ENCODE data around the gene PIK3R4.

Gene PIK3R4

GRCh38 chr3:130741946-130742610 is 4.6 kb downstream of the PIK3R4 start:
- no peak overlapping the region for H3K4me3 ChIP-seq (ENCODE audit: low read depth in 1 of 2, low read length in 1 of 2)
- H3K27ac ChIP-seq: no peak overlapping the region
- H3K27me3 ChIP-seq: no peaks in the 10 kb centered on the region
- H3K4me1 ChIP-seq (ENCODE audit: control insufficient read depth in 1 of 2, insufficient read depth in 1 of 2, low read depth in 1 of 2, low read length in 1 of 2): peaks cover 5 to 13% of the 10 kb centered on the region in 2 experiments
- H3K36me3 ChIP-seq: peaks cover 8% of the 10 kb centered on the region
- no peak for TF ChIP-seq CTCF (IDR thresholded peaks at IDR 0.05)
- H3K9me3 ChIP-seq: no peaks in the 10 kb centered on the region

GRCh38 chr3:130739848-130740247 is 6.8 kb downstream of the PIK3R4 start:
- no peak for TF ChIP-seq CTCF (IDR thresholded peaks at IDR 0.05)
- Histone ChIP-seq H3K9me3 (no peaks in the 10 kb centered on the region), H3K4me3 (ENCODE audit: low read depth in 1 of 2, low read length in 1 of 2) (no peak overlapping the region), H3K27ac (no peak overlapping the region), H3K36me3 (peaks cover 12% of the 10 kb centered on the region), H3K27me3 (no peaks in the 10 kb centered on the region), H3K4me1 (ENCODE audit: control insufficient read depth in 1 of 2, insufficient read depth in 1 of 2, low read depth in 1 of 2, low read length in 1 of 2) (no peaks in the 10 kb centered on the region)

GRCh38 chr3:130738241-130738640 is 8.4 kb downstream of the PIK3R4 start:
- TF ChIP-seq CTCF (IDR thresholded peaks at IDR 0.05): no peak
- no peak overlapping the region for H3K4me3 ChIP-seq (ENCODE audit: low read depth in 1 of 2, low read length in 1 of 2)
- no peaks in the 10 kb centered on the region for H3K4me1 ChIP-seq (ENCODE audit: control insufficient read depth in 1 of 2, insufficient read depth in 1 of 2, low read depth in 1 of 2, low read length in 1 of 2)

GRCh38 chr3:130737622-130738021 is 9.0 kb downstream of the PIK3R4 start:
- no peaks in the 10 kb centered on the region for H3K27me3 ChIP-seq
- no peak overlapping the region for H3K4me3 ChIP-seq (ENCODE audit: low read depth in 1 of 2, low read length in 1 of 2)
- H3K9me3 ChIP-seq: no peaks in the 10 kb centered on the region
- TF ChIP-seq CTCF (IDR thresholded peaks at IDR 0.05): no peak
- H3K36me3 ChIP-seq: peaks cover 27% of the 10 kb centered on the region
- H3K27ac ChIP-seq: no peak overlapping the region
- H3K4me1 ChIP-seq (ENCODE audit: control insufficient read depth in 1 of 2, insufficient read depth in 1 of 2, low read depth in 1 of 2, low read length in 1 of 2): no peaks in the 10 kb centered on the region

More at GRCh38 chr3:130738241-130738640, 8.4 kb downstream of the PIK3R4 start:
- Histone ChIP-seq H3K9me3 (no peaks in the 10 kb centered on the region), H3K27me3 (no peaks in the 10 kb centered on the region), H3K36me3 (peaks cover 23% of the 10 kb centered on the region), H3K27ac (no peak overlapping the region)

- TF ChIP-seq CTCF (IDR thresholded peaks at IDR 0.05): no peak
- H3K27me3 ChIP-seq: no peaks in the 10 kb centered on the region
- H3K36me3 ChIP-seq: peaks cover 19% of the 10 kb centered on the region
Measured at GRCh38 chr3:130733236-130733875, 13.3 kb downstream of the PIK3R4 start.

More at GRCh38 chr3:130733236-130733875, 13.3 kb downstream of the PIK3R4 start:
- no peak overlapping the region for H3K4me3 ChIP-seq (ENCODE audit: low read depth in 1 of 2, low read length in 1 of 2)
- H3K4me1 ChIP-seq (ENCODE audit: control insufficient read depth in 1 of 2, insufficient read depth in 1 of 2, low read depth in 1 of 2, low read length in 1 of 2): no peaks in the 10 kb centered on the region
- H3K9me3 ChIP-seq: no peaks in the 10 kb centered on the region
- no peak overlapping the region for H3K27ac ChIP-seq

All from neutrophil (primary cell).